Measurements from ENCODE around the gene IQCB1. TPM values are rescaled to one million over a fixed set of nuclear protein-coding genes. Genes with fewer than 3 reads are reported as not detected.

IQCB1 gene
- total and polyA plus RNA-seq, 2 of the 8 experiments (the other 6 are each of a cell fraction or from before 2014, with no cell fraction given) = 21.7 to 31.2 TPM

DNA sequence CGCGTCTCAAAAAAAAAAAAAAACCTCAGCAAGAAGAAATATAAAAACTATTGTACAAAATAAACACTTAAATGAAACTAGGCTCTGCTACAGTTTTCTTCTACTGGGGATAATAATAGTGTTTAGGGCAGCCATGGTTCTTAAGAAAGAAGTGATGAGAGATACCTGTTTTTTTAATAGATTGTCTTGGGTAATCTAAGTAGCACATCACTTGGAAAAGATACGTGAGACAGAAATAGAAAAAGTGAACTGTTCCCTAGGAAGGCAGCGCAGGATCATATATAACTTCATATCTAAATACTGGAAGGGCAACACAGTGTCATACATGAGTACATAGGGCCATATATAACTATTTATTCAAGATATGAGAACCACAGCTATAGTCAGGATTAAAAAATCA is 97.2 kb downstream of the IQCB1 start:
- no peak overlapping the region for H2BK20ac ChIP-seq (ENCODE audit: low read length)
- no peak overlapping the region for H3K18ac ChIP-seq (ENCODE audit: extremely low read depth, low read length)
- H2BK12ac ChIP-seq (ENCODE audit: low read depth, low read length) = no peak overlapping the region
- no peak for DNase-seq (ENCODE audit: low read depth in 1 of 2, low spot score in 2 of 2)
- H4K91ac ChIP-seq (replicated peaks; ENCODE audit: insufficient read length, low read length) = no peak overlapping the region
- no peak overlapping the region for H3K9ac ChIP-seq (replicated peaks in 1 of 4; ENCODE audit: extremely low read depth in 1 of 4, low read depth in 3 of 4, low read length in 3 of 4)
- H4K20me1 ChIP-seq (replicated peaks in 1 of 2; ENCODE audit: control insufficient read depth in 1 of 2, insufficient read depth in 2 of 2, low read length in 2 of 2) = peaks cover 0 to 3% of the 10 kb centered on the region in 2 experiments
- H2BK15ac ChIP-seq (ENCODE audit: low read length) = no peak overlapping the region
- ChIA-PET CTCF (ENCODE audit: partially characterized antibody) (no interaction called here), POLR2A (ENCODE audit: partially characterized antibody) (interaction anchor here (1.7 kb wide), 1 partner anchor 7 kb away, joined by 5 read pairs; no protein-coding TSS in a partner anchor)
- H3K14ac ChIP-seq (ENCODE audit: insufficient read length) = no peak overlapping the region
- H2BK5ac ChIP-seq (ENCODE audit: low read depth, low read length) = no peak overlapping the region
- H3K79me2 ChIP-seq (ENCODE audit: control insufficient read depth in 1 of 2, insufficient read depth in 2 of 2, low read length in 2 of 2) = peaks cover 0 to 52% of the 10 kb centered on the region in 2 experiments; a peak in 2 of 4 replicates
- no peaks in the 10 kb centered on the region for H3K36me3 ChIP-seq (ENCODE audit: control insufficient read depth in 2 of 4, insufficient read depth in 4 of 4, low read length in 3 of 4)
- no peak overlapping the region for H4K8ac ChIP-seq (ENCODE audit: extremely low read depth, insufficient read depth, low read length)
- no peaks in the 10 kb centered on the region; the same call in 1 of the 2 replicates for H3K79me1 ChIP-seq (ENCODE audit: low read depth, low read length)
- TF ChIP-seq SUZ12 (IDR thresholded peaks at IDR 0.05; ENCODE audit: low read length) (no peak), KDM1A (IDR thresholded peaks at IDR 0.05; ENCODE audit: borderline replicate concordance, low read length) (no peak), CBX8 (IDR thresholded peaks at IDR 0.05; ENCODE audit: borderline replicate concordance, low read depth, low read length) (no peak), ASH2L (IDR thresholded peaks at IDR 0.05; ENCODE audit: low read length) (no peak), GTF2F1 (IDR thresholded peaks at IDR 0.05; ENCODE audit: borderline replicate concordance, low read depth, low read length) (no peak), SIX5 (IDR thresholded peaks at IDR 0.05; ENCODE audit: low read depth, low read length) (no peak), TBP (IDR thresholded peaks at IDR 0.05; ENCODE audit: low read depth, low read length) (no peak), CEBPB (IDR thresholded peaks at IDR 0.05; ENCODE audit: low read depth, low read length) (no peak), FOSL1 (IDR thresholded peaks at IDR 0.05; ENCODE audit: insufficient read depth, low read depth, low read length) (no peak), EP300 (IDR thresholded peaks at IDR 0.05; ENCODE audit: borderline replicate concordance in 1 of 2, low read depth in 2 of 2, low read length in 2 of 2) (no peak), YY1 (IDR thresholded peaks at IDR 0.05; ENCODE audit: low read depth, low read length) (no peak)
- TF ChIP-seq, protein P1, sequence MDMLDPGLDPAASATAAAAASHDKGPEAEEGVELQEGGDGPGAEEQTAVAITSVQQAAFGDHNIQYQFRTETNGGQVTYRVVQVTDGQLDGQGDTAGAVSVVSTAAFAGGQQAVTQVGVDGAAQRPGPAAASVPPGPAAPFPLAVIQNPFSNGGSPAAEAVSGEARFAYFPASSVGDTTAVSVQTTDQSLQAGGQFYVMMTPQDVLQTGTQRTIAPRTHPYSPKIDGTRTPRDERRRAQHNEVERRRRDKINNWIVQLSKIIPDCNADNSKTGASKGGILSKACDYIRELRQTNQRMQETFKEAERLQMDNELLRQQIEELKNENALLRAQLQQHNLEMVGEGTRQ (IDR thresholded peaks at IDR 0.05; ENCODE audit: low read length) = no peak
- H2BK120ac ChIP-seq (replicated peaks; ENCODE audit: low read depth, low read length) = no peak overlapping the region
- no peak overlapping the region for H2AFZ ChIP-seq (ENCODE audit: low read length)
- H3K4me1 ChIP-seq (replicated peaks in 1 of 4; ENCODE audit: control insufficient read depth in 3 of 4, insufficient read depth in 4 of 4, low read length in 3 of 4) = no peaks in the 10 kb centered on the region
- H3K4ac ChIP-seq (replicated peaks; ENCODE audit: insufficient read length, low read depth, low read length) = no peak overlapping the region
- no peaks in the 10 kb centered on the region for H3K23me2 ChIP-seq (ENCODE audit: low read depth, low read length)
- no peaks in the 10 kb centered on the region for H3K27me3 ChIP-seq (replicated peaks in 1 of 4; ENCODE audit: control insufficient read depth in 3 of 4, extremely low read depth in 1 of 4, insufficient read depth in 3 of 4, low read length in 3 of 4)
- 96% methylated on average over 4 of the region's 4 CpGs; no CpG with 5 or more reads in 1 of the 2 experiments for WGBS, 2 experiments (ENCODE audit: extremely low coverage in 1 of 2, insufficient coverage in 1 of 2, insufficient read length in 1 of 2, insufficient replicate concordance in 2 of 2, low coverage in 1 of 2, low lambda C conversion rate in 2 of 2, missing lambda C conversion rate in 1 of 2)
- no peak overlapping the region for H3K27ac ChIP-seq (ENCODE audit: low read depth, low read length)
- no peak overlapping the region for H4K5ac ChIP-seq (ENCODE audit: insufficient read length, low read depth, low read length)
- H2AK5ac ChIP-seq (ENCODE audit: low read depth, low read length) = no peak overlapping the region
- H3K23ac ChIP-seq (ENCODE audit: insufficient read length) = no peak overlapping the region
- no peak overlapping the region for H3K4me2 ChIP-seq (ENCODE audit: insufficient read depth in 1 of 2, low read depth in 2 of 2, low read length in 2 of 2)
- no peak overlapping the region for H3K56ac ChIP-seq (replicated peaks; ENCODE audit: insufficient read length, low read depth, low read length)
- no peaks in the 10 kb centered on the region for H3K9me3 ChIP-seq (ENCODE audit: insufficient read depth in 2 of 2, low read depth in 1 of 2, low read length in 1 of 2)
- no peak overlapping the region for H3K4me3 ChIP-seq (ENCODE audit: extremely low read depth in 1 of 4, insufficient read depth in 2 of 4, low read depth in 3 of 4, low read length in 4 of 4)
- FAIRE-seq = no peak
